Measurements from ENCODE around the gene MNS1. TPM values are rescaled to one million over a fixed set of nuclear protein-coding genes. Genes with fewer than 3 reads are reported as not detected.
"Not testable (repeated sequence)": the region's sequence is repeated elsewhere in the genome, so short reads cannot be mapped to it uniquely, and the experiment has no call there.

Gene MNS1, protein sequence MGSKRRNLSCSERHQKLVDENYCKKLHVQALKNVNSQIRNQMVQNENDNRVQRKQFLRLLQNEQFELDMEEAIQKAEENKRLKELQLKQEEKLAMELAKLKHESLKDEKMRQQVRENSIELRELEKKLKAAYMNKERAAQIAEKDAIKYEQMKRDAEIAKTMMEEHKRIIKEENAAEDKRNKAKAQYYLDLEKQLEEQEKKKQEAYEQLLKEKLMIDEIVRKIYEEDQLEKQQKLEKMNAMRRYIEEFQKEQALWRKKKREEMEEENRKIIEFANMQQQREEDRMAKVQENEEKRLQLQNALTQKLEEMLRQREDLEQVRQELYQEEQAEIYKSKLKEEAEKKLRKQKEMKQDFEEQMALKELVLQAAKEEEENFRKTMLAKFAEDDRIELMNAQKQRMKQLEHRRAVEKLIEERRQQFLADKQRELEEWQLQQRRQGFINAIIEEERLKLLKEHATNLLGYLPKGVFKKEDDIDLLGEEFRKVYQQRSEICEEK
- total RNA-seq (10 to 100 TPM in 1 of 2 donors, 1 to 10 TPM in 1; 4.5 to 13.1 TPM), polyA plus RNA-seq (ENCODE audit: insufficient read length in 2 of 2) (10 to 100 TPM in 1 of 2 donors, 1 to 10 TPM in 1; 9.0 to 15.9 TPM)
- long read RNA-seq, donor 1, partial matches to known transcripts: 6 of 9 reads
- long read RNA-seq, donor 1, other reads (novel, unspliced or antisense): 0 of 9 reads
- long read RNA-seq, donor 2: 0 reads
- long read RNA-seq, donor 3, partial matches to known transcripts: 5 of 6 reads
- long read RNA-seq, donor 3, other reads (novel, unspliced or antisense): 0 of 6 reads
- long read RNA-seq, donor 4, partial matches to known transcripts: 23 of 25 reads
- long read RNA-seq, donor 4, other reads (novel, unspliced or antisense): 0 of 25 reads

DNA sequence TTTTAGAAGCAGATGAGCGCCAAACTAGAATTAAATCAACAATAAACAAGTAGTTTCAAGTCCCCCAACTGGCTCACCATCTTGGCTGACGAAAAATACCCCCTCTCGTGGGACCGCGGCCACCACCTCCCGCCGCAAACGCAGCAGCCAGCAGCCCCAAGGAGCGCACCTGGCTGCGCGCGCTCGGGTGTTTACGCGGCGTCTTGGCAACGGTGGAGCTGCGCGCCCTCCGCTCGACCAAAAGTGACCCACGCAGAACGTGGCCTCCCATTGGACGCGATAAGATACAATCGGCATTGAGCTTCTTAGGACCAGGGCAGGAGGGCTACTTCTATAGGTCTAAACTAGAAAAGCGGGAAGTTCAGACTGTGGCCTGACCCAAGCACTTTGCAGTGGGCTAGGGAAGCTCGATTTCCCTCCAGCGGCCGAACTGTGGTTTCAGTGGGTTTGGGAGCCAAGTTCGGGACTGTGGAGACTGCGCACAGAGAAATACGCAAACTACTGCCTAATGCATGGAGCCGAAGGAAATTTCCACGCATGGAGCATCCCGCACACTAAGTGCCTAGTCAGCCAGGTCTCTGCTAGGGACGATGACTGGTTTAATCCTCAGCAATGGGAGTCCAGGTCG lies at the start of gene MNS1:
Gene MNS1, minus strand, starts transcription at position 245 of the 628 bp plus-strand sequence. Its CDS starts 165 bp downstream, at position 80.
- Histone ChIP-seq H3K36me3 (ENCODE audit: control insufficient read depth, insufficient read depth, low read length) (no peaks in the 10 kb centered on the region), H3K4me3 (ENCODE audit: low read depth, low read length) (peak within 1 kb of the TSS; percentile 82), H3K27me3 (ENCODE audit: control insufficient read depth, insufficient read depth, low read length) (peaks cover 2% of the 10 kb centered on the region), H3K4me1 (ENCODE audit: control insufficient read depth, insufficient read depth, low read length) (peaks cover 4% of the 10 kb centered on the region), H3K9me3 (ENCODE audit: control insufficient read depth, insufficient read depth, low read length) (no peaks in the 10 kb centered on the region), H3K27ac (ENCODE audit: low read depth, low read length) (no peak within 1 kb of the TSS)
- peak; percentile 90 to 99 (median 94) for DNase-seq (ENCODE audit: low read depth in 4 of 6, low spot score in 6 of 6)
- 6% methylated on average over 38 of the region's 38 CpGs for WGBS (ENCODE audit: insufficient coverage)

DNA sequence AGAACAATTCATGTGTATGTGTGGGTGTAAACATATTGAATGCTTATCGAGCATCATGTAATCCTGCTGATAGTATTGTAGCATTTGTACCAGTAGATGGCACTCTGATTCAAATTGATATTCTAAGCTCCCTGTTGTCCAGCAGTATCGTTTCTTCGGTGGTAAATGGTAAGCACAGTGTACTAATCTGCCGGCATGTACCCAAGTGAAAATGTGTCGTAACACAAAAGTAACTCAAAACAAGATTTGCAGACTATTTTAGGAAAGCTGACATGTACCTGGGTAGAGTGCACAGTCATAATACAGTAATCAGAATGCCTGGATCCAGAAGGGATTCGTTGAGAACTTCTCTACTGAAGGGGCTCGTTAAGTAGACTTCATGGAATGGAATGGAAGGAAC lies 31.7 kb upstream of the MNS1 start:
- no peaks in the 10 kb centered on the region for H3K36me3 ChIP-seq (ENCODE audit: control insufficient read depth, insufficient read depth, low read length)
- H3K4me1 ChIP-seq (ENCODE audit: control insufficient read depth, insufficient read depth, low read length): no peaks in the 10 kb centered on the region
- no peaks in the 10 kb centered on the region for H3K9me3 ChIP-seq (ENCODE audit: control insufficient read depth, insufficient read depth, low read length)
- WGBS (ENCODE audit: insufficient coverage): 42% methylated on average over 5 of the region's 7 CpGs
- H3K27me3 ChIP-seq (ENCODE audit: control insufficient read depth, insufficient read depth, low read length): no peaks in the 10 kb centered on the region
- H3K4me3 ChIP-seq (ENCODE audit: low read depth, low read length): no peak overlapping the region
- H3K27ac ChIP-seq (ENCODE audit: low read depth, low read length): no peak overlapping the region
- peak in 5 of 6 donors; percentile 43 to 92 (median 67) for DNase-seq (ENCODE audit: low read depth in 4 of 6, low spot score in 6 of 6)

DNA sequence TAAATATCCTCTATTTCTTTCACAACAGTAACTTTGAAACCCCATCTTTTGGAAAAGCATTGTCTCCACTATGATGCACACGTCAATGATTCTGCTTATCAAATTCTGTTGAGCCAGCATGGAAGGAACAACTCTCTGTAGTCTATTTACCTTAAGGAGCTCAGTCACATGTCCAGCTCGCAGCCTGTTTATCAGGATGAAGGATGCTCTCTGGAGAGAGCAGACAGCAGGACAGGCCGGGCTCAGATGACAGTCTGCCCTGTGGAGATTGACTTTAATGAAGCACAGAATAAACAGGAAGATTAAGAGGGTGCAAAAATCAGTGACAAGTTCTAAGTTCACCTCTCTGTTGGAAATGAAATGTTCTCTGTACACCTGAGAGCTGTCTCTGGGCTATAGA lies 30.6 kb upstream of the MNS1 start:
- DNase-seq (ENCODE audit: low read depth in 4 of 6, low spot score in 6 of 6): no peak
- H3K27ac ChIP-seq (ENCODE audit: low read depth, low read length): no peak overlapping the region
- no peaks in the 10 kb centered on the region for H3K4me1 ChIP-seq (ENCODE audit: control insufficient read depth, insufficient read depth, low read length)
- 56% methylated on average over 3 of the region's 3 CpGs for WGBS (ENCODE audit: insufficient coverage)
- no peak overlapping the region for H3K4me3 ChIP-seq (ENCODE audit: low read depth, low read length)
- H3K27me3 ChIP-seq (ENCODE audit: control insufficient read depth, insufficient read depth, low read length): no peaks in the 10 kb centered on the region
- no peaks in the 10 kb centered on the region for H3K36me3 ChIP-seq (ENCODE audit: control insufficient read depth, insufficient read depth, low read length)
- H3K9me3 ChIP-seq (ENCODE audit: control insufficient read depth, insufficient read depth, low read length): no peaks in the 10 kb centered on the region

DNA sequence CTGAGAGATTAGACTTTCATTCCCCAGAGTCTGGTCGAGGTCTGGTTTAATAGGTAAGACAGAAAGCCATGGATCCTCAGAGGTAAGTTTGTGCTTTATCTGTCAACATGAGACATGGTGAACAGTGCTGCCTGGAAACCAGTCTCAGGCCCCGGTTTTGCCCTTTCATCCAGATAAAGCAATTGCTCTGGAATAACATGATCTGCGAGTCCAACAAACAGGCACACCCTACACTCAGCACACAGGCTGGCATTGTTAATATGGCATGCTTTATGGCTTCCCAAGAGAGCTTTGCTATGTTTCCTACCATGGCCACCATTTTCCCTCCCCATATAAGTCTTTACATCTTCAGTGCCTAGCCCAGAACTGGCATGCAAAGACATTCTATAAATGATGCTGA lies 30.1 kb upstream of the MNS1 start:
- H3K27ac ChIP-seq (ENCODE audit: low read depth, low read length): no peak overlapping the region
- no peak overlapping the region for H3K4me3 ChIP-seq (ENCODE audit: low read depth, low read length)
- H3K9me3 ChIP-seq (ENCODE audit: control insufficient read depth, insufficient read depth, low read length): no peaks in the 10 kb centered on the region
- peak in 1 of 6 donors; percentile 9 for DNase-seq (ENCODE audit: low read depth in 4 of 6, low spot score in 6 of 6)
- H3K4me1 ChIP-seq (ENCODE audit: control insufficient read depth, insufficient read depth, low read length): no peaks in the 10 kb centered on the region
- H3K36me3 ChIP-seq (ENCODE audit: control insufficient read depth, insufficient read depth, low read length): no peaks in the 10 kb centered on the region
- no peaks in the 10 kb centered on the region for H3K27me3 ChIP-seq (ENCODE audit: control insufficient read depth, insufficient read depth, low read length)
- 54% methylated on average over 2 of the region's 3 CpGs for WGBS (ENCODE audit: insufficient coverage)

DNA sequence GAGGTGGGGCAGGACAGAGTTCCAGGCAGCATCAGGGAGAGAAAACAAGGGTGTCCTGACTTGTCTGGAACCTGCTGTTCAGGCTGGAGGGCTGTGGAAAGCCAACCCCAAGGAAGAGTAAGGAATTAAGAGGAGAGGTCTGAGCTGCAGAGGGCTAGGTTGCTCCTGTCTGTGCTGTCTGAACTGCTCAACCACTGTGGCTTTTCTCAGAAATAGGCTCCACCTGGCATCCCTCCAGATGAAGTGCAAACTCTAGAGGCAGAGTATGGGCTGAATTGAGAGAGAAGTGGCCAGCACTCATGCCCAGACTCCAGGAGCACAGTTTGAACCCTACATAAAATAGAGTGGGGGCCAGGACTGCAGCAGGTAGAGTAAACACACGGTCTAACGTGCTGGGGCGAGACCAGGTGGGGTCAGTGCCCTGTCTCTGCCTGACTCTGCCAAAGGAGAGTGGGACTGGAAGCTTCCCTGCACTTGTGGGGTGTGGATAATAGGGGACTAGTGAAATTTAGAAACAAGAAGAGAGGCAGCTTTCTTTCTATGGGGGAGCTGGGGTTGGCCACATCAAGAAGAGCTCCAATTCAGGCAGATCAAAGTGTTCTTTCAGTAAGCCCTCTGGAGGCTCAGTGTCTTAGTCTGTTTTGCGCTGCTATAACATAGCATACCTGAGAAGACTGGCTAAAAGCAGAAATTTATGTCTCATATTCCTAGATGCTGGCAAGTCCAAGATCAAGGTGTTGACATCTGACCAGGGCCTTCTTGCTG lies 28.0 kb upstream of the MNS1 start:
- WGBS (ENCODE audit: insufficient coverage): 90% methylated on average over 2 of the region's 4 CpGs
- DNase-seq (ENCODE audit: low read depth in 4 of 6, low spot score in 6 of 6): no peak
- Histone ChIP-seq H3K27ac (ENCODE audit: low read depth, low read length) (no peak overlapping the region), H3K9me3 (ENCODE audit: control insufficient read depth, insufficient read depth, low read length) (no peaks in the 10 kb centered on the region), H3K4me3 (ENCODE audit: low read depth, low read length) (no peak overlapping the region), H3K36me3 (ENCODE audit: control insufficient read depth, insufficient read depth, low read length) (no peaks in the 10 kb centered on the region), H3K4me1 (ENCODE audit: control insufficient read depth, insufficient read depth, low read length) (no peaks in the 10 kb centered on the region), H3K27me3 (ENCODE audit: control insufficient read depth, insufficient read depth, low read length) (no peaks in the 10 kb centered on the region)

DNA sequence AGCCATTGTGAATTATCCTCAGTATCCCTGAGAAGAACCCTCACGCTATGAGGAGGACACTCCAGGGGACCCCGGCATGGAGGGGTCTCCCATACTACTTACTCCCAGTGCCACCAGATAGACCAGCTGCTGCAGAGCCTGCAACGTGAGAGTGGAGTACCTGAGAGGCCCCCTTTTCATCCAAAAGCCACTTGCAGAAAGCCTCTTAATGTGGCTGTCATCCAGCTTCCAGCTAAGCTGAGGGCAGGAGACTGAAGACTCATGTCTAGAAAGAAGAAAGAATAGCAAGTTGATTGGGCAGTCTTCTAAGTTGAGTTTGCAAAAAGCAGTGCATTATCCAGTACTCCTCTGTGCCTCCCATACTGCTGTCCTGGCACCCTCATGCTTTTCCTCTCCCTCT lies 27.3 kb upstream of the MNS1 start:
- Histone ChIP-seq H3K9me3 (ENCODE audit: control insufficient read depth, insufficient read depth, low read length) (no peaks in the 10 kb centered on the region), H3K36me3 (ENCODE audit: control insufficient read depth, insufficient read depth, low read length) (no peaks in the 10 kb centered on the region)

DNA sequence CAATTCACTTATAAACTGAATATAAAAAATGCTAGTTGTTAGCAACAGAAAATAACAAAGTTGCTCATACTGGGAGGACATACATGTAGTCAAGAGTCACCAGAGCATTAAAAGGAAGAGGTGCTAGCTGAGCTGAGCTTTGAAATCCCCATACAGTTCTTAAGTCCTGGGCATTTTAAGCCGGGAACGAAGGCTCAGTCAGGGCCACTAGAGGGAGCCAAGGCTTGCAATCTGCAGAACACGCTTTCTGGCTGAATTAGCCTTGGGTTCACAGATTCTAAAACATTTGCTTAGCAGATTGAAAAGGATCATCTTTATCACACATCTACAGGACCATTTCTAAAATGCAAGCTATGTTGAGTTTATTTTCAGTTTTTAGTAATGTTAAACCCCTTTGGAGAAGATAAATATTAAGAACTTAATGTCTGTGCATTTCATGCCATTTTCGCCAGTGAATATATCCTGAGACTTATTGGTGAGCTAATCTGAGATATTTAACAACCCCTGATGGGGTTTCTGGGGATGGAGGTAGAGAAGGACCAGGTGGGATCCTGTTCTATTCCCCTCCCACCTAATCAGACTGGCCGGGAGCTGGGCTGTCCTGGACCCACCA lies 26.3 kb upstream of the MNS1 start:
- peak; percentile 69 to 97 (median 74) for DNase-seq (ENCODE audit: low read depth in 4 of 6, low spot score in 6 of 6)
- 21% methylated on average over 4 of the region's 5 CpGs for WGBS (ENCODE audit: insufficient coverage)
- no peaks in the 10 kb centered on the region for H3K4me1 ChIP-seq (ENCODE audit: control insufficient read depth, insufficient read depth, low read length)
- H3K27ac ChIP-seq (ENCODE audit: low read depth, low read length): no peak overlapping the region
- no peaks in the 10 kb centered on the region for H3K27me3 ChIP-seq (ENCODE audit: control insufficient read depth, insufficient read depth, low read length)
- H3K36me3 ChIP-seq (ENCODE audit: control insufficient read depth, insufficient read depth, low read length): no peaks in the 10 kb centered on the region
- H3K9me3 ChIP-seq (ENCODE audit: control insufficient read depth, insufficient read depth, low read length): no peaks in the 10 kb centered on the region
- no peak overlapping the region for H3K4me3 ChIP-seq (ENCODE audit: low read depth, low read length)

More for the DNA sequence above, 27.3 kb upstream of the MNS1 start:
- no peak overlapping the region for H3K4me3 ChIP-seq (ENCODE audit: low read depth, low read length)
- H3K4me1 ChIP-seq (ENCODE audit: control insufficient read depth, insufficient read depth, low read length): no peaks in the 10 kb centered on the region
- no peaks in the 10 kb centered on the region for H3K27me3 ChIP-seq (ENCODE audit: control insufficient read depth, insufficient read depth, low read length)
- no peak overlapping the region for H3K27ac ChIP-seq (ENCODE audit: low read depth, low read length)
- no peak for DNase-seq (ENCODE audit: low read depth in 4 of 6, low spot score in 6 of 6)
- WGBS (ENCODE audit: insufficient coverage): 50% methylated on average over 2 of the region's 3 CpGs

DNA sequence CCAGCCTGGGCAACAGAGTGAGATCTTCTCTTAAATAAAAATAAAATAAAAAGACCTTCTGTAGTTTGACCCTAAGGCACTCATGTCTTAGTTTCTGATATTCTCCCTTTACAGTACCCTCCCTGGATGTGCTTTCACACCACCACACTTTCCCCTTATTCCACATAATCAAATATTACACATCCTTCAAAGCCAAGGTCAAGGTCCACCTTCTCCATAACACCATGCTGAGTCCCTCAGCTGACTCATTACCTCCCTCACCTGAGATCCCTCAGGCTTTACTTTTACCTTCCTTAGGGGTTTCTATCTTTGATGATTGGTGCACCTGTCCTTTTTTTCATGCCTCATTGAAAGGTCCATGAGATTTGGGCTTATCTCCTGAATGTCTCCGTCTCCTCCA lies 25.5 kb upstream of the MNS1 start:
- no CpG with 5 or more reads among the region's 1 CpG for WGBS (ENCODE audit: insufficient coverage)
- Histone ChIP-seq H3K4me1 (ENCODE audit: control insufficient read depth, insufficient read depth, low read length) (no peaks in the 10 kb centered on the region), H3K27me3 (ENCODE audit: control insufficient read depth, insufficient read depth, low read length) (no peaks in the 10 kb centered on the region), H3K27ac (ENCODE audit: low read depth, low read length) (no peak overlapping the region), H3K4me3 (ENCODE audit: low read depth, low read length) (no peak overlapping the region), H3K36me3 (ENCODE audit: control insufficient read depth, insufficient read depth, low read length) (no peaks in the 10 kb centered on the region), H3K9me3 (ENCODE audit: control insufficient read depth, insufficient read depth, low read length) (no peaks in the 10 kb centered on the region)
- no peak for DNase-seq (ENCODE audit: low read depth in 4 of 6, low spot score in 6 of 6)

DNA sequence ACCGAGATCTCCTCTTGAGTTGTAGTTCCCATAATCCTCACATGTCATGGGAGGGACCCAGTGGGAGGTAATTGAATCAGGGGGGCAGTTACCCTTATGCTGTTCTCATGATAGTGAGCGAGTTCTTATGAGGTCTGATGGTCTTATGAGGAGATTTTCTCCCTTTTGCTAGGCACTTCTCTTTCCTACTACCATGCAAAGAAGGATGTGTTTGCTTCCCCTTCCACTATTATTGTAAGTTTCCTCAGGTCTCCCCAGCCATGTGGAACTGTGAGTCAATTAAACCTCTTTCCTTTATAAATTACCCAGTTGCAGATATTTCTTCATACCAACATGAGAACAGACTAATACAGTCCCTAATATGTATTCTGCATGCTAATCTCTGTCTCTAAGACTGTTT lies 21.3 kb upstream of the MNS1 start:
- not testable (repeated sequence) for H3K4me1 ChIP-seq (ENCODE audit: control insufficient read depth, insufficient read depth, low read length); H3K9me3 ChIP-seq (ENCODE audit: control insufficient read depth, insufficient read depth, low read length); H3K27me3 ChIP-seq (ENCODE audit: control insufficient read depth, insufficient read depth, low read length); DNase-seq (ENCODE audit: low read depth in 4 of 6, low spot score in 6 of 6); H3K4me3 ChIP-seq (ENCODE audit: low read depth, low read length); H3K36me3 ChIP-seq (ENCODE audit: control insufficient read depth, insufficient read depth, low read length); H3K27ac ChIP-seq (ENCODE audit: low read depth, low read length)
- WGBS (ENCODE audit: insufficient coverage): no CpG with 5 or more reads among the region's 2 CpGs

Data from spinal cord (tissue), 10 donors.